ENCODE measurements around the gene KPNB1.
A peak's percentile ranks its signal among the peaks of the same experiment; 100 is the strongest.

The KPNB1 gene

DNA sequence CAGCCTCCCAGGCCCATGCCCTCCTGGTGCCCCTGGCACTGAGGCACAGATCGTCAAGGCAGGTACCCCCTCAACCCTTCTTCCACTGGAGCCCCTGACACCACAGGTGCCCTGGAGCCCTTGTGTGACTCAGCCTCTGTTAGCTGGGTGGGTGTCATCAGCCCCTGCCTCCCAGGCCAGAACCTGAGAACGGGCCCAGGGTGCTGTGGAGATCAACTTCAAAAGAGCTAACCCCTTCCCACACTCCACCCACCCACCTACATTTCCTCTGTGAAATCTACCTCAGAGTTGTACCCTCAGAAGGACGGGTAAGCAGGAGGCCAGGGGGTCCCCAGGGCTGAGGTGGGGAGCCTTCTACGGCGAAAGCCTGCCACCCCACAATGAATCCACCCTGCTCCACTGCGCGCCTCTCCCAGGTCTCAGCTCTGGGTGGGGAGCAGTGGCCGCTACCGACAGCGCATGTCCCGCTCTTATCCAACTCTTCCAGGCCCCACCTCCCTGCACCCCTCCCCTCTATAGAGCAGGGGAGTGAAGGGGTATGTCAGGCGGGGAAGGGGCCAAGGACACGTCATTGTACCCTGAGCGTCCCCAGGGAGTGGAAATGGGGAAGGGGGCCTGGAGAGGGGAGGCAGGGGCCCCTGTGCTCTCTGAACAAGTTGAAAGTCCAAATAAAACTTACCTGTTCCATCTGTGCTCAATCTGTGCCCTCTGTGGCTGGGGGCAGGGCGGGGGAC, 61.8 kb downstream of the KPNB1 start:
- no peak for DNase-seq

GRCh38 chr17:47712330-47713023, 62.8 kb downstream of the KPNB1 start:
- DNase-seq, result no peak

- DNase-seq, result no peak
Observed at GRCh38 chr17:47713980-47714700, 64.4 kb downstream of the KPNB1 start.

DNA sequence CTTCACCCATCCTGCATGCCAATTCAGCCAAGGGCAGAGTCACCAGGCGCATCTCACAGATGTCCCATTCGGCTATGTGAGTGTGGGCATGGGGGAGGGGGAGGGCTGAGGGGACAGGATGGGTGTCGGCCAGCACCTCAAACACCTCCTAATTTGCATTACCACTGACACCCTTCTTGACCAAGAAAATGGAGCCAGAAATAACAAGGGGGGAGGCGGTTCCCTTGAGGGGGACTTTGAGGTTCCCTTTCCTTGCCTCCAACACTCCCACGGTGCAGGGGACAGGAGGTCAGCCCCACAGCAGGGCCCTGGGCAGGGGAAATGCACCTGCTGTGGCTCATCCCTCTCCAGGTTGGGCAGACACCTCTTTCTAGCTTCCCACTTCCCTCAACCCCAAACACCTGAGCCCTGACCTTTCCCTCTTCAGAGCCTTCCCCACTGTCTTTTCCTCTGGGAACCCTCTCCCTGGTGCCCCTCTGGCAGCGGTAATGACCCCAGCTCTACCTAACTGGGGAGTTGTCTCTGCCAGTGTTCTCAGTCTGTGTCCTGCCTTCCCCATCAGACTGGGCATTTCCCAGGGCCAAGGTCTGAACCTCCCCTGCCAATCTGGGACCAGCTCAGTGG, 65.2 kb downstream of the KPNB1 start:
- DNase-seq, result no peak

- DNase-seq, result no peak
Observed at GRCh38 chr17:47715669-47716325, 66.1 kb downstream of the KPNB1 start.

- no peak for DNase-seq
Observed at GRCh38 chr17:47716375-47716774, 66.7 kb downstream of the KPNB1 start.

DNA sequence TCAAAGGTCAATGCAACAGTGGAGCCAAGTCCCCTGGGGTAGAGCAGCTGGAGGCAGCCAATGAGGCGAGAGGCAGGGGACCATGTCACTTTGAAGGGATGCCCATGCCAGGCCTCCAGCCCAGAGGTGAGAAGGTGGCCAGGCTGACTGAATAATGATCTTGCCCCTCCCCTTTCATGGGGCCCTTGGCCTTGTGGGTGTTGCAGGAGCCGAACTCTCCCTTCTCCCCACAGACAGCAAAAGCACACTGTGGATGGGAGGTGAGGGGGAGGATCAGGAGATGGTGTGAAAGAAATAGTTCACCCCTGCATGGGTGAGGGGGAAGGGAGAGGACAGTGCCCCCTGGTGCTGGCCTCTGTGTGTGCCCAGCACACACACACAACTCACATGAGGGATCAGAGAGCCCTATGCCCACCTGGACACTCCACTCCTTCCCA, 67.6 kb downstream of the KPNB1 start:
- no peak for DNase-seq

DNA sequence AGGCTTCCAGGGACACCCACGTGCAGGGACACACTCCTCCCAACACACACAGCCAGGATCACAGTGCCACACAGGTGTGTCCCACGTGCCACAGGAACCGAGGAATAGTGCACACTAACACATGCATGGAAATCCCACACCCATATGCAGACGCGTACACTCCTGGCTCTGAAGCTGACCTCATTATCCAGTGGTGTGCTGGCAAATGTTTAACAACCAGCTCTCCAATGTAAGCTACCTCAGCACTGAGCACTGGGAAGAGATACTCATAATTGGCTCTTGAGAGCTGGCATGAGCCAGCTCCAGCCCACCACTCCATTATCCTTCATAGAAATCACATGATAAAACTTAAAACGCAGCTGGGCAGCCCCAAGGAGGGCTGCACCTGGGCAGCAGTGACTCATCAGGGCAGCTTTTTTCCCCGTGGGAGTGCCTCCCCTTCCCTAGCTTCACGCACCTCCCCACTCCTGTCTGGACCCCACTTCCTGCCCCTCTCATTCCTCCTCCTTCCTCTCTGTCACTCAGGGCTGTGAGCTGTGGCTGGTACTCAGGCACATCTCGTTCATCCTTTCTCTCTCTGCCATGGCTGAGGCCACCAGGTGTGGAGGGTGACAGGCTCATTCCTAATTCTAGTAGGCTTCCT, 68.4 kb downstream of the KPNB1 start:
- DNase-seq, result no peak

GRCh38 chr17:47718634-47719405, 69.1 kb downstream of the KPNB1 start:
- DNase-seq, result no peak

DNA sequence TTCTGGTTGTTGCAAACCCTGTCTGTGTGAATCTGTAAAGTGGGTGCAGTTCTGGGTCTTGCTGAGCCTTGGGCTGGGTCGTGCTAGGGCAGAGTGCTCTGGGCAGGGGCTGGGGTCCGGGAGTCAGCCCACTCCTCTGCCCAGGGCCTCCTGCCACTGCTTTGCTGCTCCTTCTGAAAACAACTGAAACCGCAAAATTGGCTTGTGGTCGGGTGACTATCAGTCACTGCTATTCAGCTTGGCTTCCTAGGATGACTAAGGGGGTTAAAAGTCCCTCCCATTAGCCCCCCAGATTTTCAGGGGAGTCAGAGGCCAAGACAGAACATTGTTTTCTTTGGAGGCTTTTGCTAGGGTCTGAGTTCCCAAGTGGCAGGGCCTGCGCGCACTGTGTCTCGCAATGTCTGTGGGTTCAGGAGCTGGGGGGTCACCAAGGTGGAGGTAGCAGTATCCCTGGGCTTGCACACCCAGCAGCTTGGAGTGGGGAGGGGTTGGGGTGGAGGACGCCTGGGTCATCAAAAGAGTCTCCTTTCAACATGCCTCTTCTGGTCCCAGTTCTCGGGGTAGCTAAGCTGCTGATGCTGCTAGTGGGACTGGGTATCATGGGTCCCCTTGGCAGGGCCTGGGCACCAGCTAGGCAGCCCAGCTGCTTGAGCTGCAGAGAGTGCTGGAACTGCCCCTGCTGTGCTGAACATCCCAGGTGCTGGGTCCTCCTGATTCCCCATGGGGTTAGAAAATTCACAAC, 69.9 kb downstream of the KPNB1 start:
- no peak for DNase-seq

DNA sequence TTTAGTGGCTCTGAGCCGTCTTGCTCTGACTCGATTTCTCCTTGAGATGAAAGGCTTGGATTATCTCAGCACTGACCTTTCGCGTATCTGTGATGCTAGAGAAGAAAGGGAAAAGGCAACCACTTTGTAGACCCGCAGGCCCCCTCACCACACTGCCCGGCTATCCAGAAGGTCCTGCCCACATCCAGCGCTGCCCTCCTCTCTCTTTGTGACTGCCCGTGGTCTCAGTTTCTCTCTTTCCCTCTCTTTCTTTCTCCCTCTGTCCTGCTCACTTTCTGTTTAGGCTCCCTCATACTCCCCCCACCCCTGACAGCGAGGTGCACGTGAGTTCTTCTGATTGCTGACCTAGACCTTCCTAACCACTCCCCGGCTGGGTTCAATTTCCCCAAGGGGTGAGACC, 70.5 kb downstream of the KPNB1 start:
- DNase-seq, result no peak

GRCh38 chr17:47720754-47721533, 71.2 kb downstream of the KPNB1 start:
- DNase-seq, result peak in 1 of 58 donors; percentile 6

DNA sequence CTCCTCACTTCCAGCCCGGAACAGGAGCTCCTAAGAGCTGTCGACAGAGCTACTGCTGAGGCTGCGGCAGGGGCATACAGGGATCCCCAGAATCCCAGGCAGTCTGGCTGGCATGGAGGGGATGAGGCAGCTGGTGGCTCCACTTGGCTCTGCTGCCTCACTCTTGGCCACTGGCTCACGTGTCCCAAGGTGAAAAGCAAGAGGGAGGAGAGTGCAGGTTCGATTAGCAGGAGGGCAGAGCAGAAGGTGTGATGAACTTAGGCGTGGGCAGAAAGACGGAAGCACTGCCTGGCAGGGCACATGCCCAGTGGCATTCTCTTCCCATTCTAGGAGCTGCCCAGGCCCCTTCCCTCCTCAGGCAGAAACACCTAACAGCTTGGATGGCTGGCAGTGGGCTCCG, 72.0 kb downstream of the KPNB1 start:
- DNase-seq, result no peak

GRCh38 chr17:47724705-47725104, 75.0 kb downstream of the KPNB1 start:
- DNase-seq, result no peak

DNA sequence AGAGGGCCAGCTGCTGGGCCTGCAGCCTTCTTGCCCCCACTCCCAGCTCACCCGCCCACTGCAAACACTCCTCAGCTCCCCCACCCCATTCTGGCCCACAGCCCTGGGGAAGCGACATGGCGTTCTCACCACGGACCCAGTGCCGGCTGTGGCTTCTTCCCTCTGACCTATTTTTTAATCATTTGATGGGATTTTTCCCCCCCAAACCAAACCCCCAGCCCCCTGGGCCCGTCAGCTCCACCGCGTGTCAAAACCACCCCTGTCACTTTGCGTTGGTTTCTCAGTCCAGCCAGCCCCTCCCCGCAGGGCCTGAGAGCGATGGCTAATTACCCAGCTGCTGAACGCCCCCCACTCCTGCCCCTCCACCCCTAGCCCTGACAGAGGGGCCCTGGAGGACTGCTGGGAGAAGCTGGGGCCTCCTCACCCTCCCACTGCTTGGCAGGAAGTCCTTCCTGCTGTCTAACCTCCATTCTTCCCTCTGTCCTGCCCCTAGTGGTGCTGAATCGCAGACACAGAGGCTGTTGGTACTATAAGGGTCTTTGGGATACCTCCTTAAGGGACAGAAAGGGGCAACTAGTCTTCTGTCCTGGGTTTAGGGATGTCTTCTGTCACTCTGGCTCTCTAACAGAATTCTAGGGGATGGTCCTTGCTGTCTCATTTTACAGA, 75.9 kb downstream of the KPNB1 start:
- DNase-seq, result no peak

DNA sequence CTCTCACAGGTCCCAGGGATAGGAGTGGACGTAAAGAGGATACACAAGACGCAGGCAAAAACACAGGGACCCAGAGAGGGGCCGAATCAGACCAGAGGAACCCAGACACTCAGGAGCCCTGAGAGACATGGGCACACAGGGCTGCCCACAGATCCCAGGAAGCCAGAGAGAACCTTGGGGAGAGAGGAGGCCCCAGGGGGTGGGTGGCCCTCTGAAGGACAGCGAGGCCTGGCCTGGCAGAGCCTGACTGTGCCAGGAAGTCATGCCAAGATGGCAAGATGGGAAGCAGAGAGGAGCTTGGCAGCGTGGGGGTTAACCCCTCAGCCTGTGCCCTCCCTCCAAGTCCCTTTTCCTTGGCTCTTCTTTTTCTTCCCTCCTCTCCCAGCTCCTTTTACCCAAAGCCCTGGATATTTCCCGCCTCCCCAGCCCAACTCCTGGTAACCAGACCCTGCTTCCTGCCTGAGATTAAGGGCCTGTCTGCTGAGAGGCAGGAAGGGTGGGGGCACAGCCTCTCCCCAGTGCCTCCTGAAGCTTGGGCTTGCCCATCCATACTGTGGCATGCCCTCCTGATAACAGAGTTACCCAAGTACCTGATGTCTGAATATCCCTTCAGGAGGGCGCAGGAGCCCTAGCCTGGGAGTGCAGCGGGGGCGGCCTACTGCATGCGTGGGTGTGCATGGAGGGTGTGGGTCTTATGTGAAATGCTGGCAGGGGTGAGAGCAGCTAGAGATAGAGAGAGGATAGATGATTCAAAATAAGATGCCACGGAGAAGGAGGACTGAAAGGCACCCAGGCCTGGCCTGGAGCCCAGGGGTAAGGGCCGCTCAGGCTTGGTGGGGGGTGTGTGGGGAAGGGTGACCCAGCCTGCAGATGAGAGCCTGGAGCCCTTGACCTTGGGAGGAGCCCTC, 77.3 kb downstream of the KPNB1 start:
- DNase-seq, result no peak

DNA sequence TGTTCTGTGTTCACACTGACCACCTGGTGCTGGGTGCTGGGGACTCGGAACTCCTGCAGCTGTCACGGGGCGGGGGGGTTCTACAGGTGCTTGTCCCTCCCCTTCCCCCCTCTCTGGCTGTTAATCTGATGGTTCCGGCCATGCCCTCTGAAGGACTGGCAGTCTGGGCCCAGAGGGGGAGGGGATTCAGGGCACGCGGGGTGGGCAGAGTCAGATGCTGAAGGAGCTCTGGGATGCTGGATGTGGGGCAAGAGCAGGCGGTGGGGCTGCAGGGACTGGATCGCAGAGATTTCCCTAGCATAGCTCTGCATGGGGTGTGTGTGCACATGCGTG, 78.0 kb downstream of the KPNB1 start:
- no peak for DNase-seq

All from anterior cingulate cortex (tissue), 58 donors.